ENCODE data around the gene TYW3.

GRCh38 chr1:74690364-74690696 is 42.6 kb upstream of the TYW3 start:
- TF ChIP-seq, protein P1, sequence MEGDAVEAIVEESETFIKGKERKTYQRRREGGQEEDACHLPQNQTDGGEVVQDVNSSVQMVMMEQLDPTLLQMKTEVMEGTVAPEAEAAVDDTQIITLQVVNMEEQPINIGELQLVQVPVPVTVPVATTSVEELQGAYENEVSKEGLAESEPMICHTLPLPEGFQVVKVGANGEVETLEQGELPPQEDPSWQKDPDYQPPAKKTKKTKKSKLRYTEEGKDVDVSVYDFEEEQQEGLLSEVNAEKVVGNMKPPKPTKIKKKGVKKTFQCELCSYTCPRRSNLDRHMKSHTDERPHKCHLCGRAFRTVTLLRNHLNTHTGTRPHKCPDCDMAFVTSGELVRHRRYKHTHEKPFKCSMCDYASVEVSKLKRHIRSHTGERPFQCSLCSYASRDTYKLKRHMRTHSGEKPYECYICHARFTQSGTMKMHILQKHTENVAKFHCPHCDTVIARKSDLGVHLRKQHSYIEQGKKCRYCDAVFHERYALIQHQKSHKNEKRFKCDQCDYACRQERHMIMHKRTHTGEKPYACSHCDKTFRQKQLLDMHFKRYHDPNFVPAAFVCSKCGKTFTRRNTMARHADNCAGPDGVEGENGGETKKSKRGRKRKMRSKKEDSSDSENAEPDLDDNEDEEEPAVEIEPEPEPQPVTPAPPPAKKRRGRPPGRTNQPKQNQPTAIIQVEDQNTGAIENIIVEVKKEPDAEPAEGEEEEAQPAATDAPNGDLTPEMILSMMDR (IDR thresholded peaks at IDR 0.05): no peak
- TF ChIP-seq EZH2phosphoT487 (IDR thresholded peaks at IDR 0.05): no peak
